ENCODE measurements around the gene EGLN2.
A peak's percentile ranks its signal among the peaks of the same experiment; 100 is the strongest.
"Not testable (repeated sequence)": the region's sequence is repeated elsewhere in the genome, so short reads cannot be mapped to it uniquely, and the experiment has no call there.

Gene EGLN2

DNA sequence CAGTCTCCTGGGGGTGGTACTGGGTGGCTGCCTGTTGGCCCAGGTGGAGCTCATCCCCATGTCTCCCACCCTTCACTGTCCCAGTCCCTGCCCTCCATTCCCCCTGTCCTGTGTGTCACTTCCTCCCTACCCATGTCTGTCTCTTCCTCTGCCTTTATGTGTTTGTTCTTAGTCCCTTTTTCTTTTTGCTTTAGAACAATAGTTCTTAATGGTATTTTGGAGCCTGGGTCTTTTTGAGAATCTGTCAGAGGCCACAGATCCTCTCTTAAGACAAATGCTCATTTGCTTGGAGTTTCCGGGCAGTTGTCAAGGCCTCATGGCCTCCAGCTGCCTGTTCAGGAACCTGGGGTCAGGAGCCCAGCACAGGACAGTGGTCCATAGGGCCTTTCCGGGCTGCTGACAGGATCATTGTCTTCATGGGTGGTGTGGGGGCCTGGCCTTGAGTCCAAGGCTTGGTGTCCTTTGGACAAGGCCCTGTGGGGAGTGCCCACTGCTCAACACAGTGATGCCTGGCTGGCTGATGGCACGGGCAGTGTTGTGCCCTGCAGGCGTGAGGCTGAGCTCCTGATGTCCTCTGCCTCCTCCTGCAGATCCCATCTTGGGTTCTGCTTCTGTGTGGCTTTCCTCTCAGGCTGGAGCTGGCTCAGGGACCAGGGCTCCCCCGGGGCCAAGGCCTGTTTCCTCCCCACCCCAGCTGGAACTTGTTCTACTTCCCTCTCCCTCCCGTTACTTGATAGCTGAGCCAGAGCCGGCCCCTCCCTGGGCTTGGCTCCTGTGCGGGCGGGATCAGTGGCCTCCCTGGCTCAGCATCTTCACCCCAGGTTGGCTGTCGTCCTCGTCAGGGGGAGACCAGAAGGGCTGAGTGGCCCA is 3.5 kb downstream of the EGLN2 start:
- DNase-seq: peak in 1 of 2 donors; percentile 47

GRCh38 chr19:40803170-40803856 is 4.3 kb downstream of the EGLN2 start:
- DNase-seq: no peak

- DNase-seq: peak in 1 of 2 donors; percentile 32
Measured at GRCh38 chr19:40803857-40804782, 5.1 kb downstream of the EGLN2 start.

DNA sequence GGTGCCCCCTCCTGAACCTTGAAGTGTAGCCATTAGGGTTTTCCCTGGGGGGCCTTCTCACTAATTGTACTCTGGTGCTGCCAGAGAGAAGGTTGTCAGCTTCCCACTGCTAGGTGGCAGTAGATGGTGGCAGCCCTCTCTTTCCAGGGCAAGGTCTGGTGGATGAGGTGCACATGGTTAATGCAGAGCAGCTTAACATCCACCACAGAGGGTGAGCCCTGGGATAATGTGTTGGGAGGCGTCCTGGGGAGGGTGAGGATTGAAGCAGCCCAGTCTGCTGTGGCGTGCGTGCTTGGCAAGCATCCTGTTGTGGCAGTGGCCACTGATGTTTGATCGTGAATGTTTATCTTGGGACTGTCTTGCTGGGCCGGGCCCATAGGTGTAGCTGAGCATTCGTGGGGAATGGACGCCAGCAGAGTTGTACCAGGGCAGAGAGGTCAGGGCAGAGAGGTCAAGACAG is 5.8 kb downstream of the EGLN2 start:
- DNase-seq: no peak

GRCh38 chr19:40805258-40805868 is 6.4 kb downstream of the EGLN2 start:
- DNase-seq: no peak

GRCh38 chr19:40806423-40807146 is 7.6 kb downstream of the EGLN2 start:
- DNase-seq: peak; percentile 66 to 70

- DNase-seq: no peak
Measured at GRCh38 chr19:40807147-40808020, 8.4 kb downstream of the EGLN2 start.

DNA sequence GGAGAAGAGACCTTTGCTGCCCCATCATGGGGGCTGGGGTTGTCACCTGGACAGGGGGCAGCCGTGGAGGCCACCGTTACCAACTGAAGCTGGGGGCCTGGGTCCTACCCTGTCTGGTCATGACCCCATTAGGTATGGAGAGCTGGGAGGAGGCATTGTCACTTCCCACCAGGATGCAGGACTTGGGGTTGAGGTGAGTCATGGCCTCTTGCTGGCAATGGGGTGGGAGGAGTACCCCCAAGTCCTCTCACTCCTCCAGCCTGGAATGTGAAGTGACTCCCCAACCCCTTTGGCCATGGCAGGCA is 9.0 kb downstream of the EGLN2 start:
- DNase-seq: no peak

GRCh38 chr19:40808497-40808896 is 9.5 kb downstream of the EGLN2 start:
- no peak for DNase-seq

DNA sequence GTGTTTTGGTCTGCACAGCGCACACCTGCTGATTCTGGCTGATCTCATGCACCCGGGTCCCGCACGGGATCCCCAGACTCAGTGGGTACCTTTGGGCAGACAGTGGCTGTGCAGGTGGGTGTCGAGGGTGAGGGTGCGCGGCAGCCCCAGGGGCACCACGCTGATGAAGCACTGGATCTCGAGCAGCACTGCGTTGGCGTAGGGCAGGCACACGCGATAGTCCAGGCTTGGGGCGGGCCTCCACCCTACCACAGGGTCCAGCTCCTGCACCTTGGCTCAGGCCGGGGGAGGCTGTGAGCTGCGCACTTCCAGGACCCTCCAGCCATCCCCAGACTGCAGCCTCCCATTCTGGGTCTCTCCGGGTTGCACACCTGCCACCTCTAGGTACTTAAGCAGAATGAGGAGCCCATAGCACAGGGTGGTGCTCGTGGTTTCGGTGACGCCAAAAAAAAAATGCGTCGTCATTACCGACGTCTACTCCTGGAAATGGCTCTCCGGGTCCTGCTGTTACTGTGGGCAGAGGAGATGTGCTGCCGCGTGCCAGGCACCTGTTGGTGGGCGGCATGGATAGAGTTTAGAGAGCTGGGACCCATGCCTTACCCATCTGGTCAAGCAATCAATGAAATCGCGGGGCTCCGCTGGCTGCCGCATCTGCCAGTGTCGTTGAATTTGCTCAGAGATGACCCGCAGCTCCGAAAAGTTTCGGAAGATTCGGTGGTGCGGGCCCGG is 10.5 kb downstream of the EGLN2 start:
- no peak for DNase-seq

GRCh38 chr19:40810160-40810559 is 11.2 kb downstream of the EGLN2 start:
- no peak for DNase-seq

DNA sequence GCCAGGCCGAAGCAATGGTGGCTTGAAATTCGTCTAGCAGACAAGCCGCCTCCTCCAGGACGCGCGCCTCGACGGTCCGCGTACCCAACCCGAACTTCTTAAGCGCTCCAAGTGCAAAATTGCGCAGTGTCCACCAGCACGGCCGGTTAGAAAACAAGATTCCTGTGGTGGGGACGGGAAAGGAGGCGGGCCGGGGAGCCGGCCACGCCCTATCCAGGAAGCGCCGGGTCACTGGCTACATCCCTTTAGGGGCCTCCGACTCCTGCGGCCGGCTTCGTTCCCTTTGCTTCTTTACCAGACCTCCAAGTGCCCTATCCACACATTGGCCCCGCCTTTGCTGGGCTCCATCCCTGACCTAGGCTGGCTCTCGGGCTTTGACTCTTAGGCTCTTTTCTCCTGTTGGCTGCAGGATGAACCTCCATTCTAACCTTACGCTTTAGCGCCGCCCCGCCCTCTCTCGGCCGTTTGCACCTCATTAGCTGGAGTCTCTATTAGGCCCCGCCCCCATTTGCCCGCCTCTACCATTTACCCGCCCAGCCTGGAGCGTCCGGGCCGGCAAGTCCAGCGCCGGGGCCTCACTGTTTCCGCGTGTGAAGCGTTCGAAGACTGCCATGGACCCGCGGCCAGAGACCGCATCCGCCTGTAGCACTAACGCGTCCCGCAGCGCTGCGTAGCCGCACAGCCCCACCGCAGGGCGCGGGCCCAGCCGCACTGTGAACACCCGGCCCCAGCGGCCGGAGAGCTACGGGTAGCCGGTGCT is 11.8 kb downstream of the EGLN2 start:
- DNase-seq: peak; percentile 69 to 78

DNA sequence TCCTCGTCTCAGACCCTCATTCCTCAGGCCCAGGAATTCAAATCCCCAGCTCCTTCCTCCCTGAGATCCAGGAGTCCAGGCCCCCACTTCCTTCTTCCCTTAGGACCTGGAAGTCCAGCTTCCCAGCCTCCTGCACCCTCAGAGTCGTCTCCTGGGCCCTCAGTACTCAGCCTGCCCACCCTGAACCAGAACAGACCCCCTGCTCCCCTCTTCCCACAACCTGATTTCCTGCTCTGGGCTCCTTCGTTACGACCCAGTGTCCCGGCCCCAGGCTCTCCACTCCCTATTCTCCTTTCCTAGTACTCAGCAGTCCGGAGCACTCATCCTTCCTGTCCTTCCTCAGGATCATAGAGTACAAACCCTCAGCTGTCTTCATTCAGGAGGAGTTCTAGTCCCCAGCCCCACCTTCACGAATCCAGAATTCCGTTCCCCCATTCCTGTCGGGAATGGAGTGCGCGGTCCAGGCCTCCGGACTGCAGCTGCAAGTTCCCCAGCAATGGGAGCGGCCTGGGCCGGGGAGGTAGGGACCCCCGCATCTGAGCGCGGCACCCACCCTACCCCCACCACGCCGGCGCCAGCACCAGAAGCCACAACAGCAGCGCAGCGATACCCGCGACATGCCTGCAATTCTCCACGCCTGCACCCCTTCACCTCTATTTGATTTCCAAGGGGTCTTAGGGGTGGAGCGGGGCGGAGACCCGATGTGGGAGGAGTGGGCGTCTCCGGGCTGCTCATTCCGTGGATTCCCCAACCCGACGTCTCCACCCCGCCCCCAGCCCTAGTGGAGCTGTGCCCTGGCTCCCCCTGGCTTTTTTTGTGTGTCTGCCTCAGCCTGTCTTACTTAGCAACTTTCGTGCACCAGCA is 12.7 kb downstream of the EGLN2 start:
- no peak for DNase-seq

GRCh38 chr19:40812571-40812970 is 13.6 kb downstream of the EGLN2 start:
- DNase-seq: not testable (repeated sequence)

GRCh38 chr19:40813182-40813581 is 14.2 kb downstream of the EGLN2 start:
- DNase-seq: no peak

DNA sequence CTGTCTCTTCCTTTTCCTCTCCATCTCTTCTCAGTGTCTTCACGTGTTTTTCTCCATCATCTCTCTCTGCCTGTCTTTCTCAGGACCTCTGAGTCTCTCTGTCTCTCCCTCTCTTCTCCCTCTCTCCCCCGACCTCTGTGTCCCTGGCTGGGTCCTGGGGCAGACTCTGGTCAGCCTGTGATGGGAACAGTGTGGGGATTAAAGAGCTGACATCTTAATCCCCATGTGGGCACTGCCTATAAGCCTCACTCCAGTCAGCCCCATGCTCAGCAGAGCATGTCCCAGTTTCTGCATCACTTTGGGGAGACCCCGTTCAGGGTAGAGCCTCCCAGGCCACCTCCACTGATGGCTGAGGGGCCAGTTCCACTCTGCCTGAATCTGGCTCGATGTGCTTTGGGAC is 16.2 kb downstream of the EGLN2 start:
- no peak for DNase-seq

DNA sequence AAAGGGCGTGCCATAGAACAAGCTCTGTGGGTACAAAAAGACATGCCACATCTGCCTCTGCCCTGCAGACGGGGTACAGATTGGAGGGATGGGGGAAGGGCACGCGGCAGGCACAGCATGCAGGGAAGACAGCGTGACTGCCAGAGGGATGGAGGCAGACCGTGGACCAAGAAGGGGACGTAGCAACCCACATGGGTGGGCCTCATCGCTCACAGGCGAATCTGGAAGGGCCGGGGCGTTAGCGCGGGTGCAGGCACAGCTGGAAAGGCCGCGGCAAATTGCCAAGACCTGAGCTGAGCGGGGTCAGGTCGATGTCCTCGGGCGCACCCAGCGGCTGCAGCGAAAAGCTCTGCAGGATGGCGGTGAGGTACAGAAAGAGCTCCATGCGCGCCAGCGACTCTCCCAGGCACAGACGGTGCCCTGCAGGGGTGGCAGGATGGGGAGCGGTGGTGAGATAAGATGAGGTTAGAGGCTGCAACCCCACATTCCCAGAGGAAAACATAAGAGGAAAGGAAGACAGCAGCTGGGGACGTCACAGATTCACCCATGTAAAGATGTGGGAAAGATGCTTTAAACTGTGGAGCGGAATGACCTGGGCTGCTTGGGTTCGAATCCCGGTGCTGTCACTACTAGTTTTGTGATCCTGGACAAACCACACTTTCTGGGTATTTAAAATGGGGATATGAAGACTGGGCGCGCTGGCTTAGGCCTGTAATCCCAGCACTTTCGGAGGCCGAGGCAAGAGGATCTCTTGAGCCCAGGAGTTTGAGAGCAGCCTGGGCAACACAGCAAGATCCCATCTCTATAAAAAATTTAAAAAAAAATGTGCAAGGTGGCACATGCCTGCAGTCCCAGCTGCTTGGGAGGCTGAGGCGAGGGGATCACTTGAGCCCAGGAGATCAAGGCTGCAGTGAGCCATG is 19.7 kb downstream of the EGLN2 start:
- peak in 1 of 2 donors; percentile 49 for DNase-seq
